PC-9 (cell line): Measurements from ENCODE around the gene TSPAN17. TPM values are rescaled to one million over a fixed set of nuclear protein-coding genes. Genes with fewer than 3 reads are reported as not detected.

Source experiments
- BruUV-seq: library from RNA; stranded (reverse); fragments of 400-500 nt; replicated peaks from 2 replicates; lab custom pipeline; 2021; lab: Mats Ljungman, UMichigan
- CTCF ChIA-PET: fragments of 300-600 bp; sonication (Branson Sonifier 250); formaldehyde crosslinking; loops from one replicate; lab custom pipeline; 2022; ENCODE audit warnings: antibody characterized with exemption; lab: Charles Lee
- POLR2A ChIA-PET: fragments of 300-600 bp; sonication (Branson Sonifier 250); formaldehyde crosslinking; loops from one replicate; lab custom pipeline; 2022; ENCODE audit warnings: antibody characterized with exemption; ENCODE audit not compliant: unreplicated experiment; lab: Charles Lee
- DNase-seq, 2 experiments: peaks; one replicate each; pipeline versions ENCODE4 v3.0.0 to v3.0.0-alpha.2; 2015 to 2022; ENCODE audit warnings: mixed read lengths in 1 of 2
- H2AFZ ChIP-seq: fragments of 200-600 bp; sonication (generic); 2 replicates; pipeline ENCODE4 v1.8.1; 2017; ENCODE audit warnings: antibody characterized with exemption
- H3F3A ChIP-seq: fragments of 200-600 bp; sonication (generic); 2 replicates; pipeline ENCODE4 v1.8.1; 2017; ENCODE audit warnings: antibody characterized with exemption, mild to moderate bottlenecking, low read depth; ENCODE audit not compliant: insufficient read depth
- H3K27ac ChIP-seq: fragments of 200-600 bp; sonication (generic); 2 replicates; pipeline ENCODE4 v1.6.1; 2016; ENCODE audit warnings: mixed run types
- H3K27me3 ChIP-seq: fragments of 200-600 bp; sonication (generic); 2 replicates; pipeline ENCODE4 v1.6.1; 2016; ENCODE audit warnings: low read depth, mixed run types; ENCODE audit not compliant: insufficient read depth
- H3K36me3 ChIP-seq: fragments of 200-600 bp; sonication (generic); 2 replicates; pipeline ENCODE4 v1.6.1; 2016; ENCODE audit warnings: low read depth, mixed run types
- H3K4me1 ChIP-seq: fragments of 200-600 bp; sonication (generic); replicated peaks from 2 replicates; pipeline ENCODE4 v1.6.1; 2016; ENCODE audit warnings: mixed run types; ENCODE audit not compliant: insufficient read depth
- H3K4me2 ChIP-seq: fragments of 200-600 bp; sonication (generic); 2 replicates; pipeline ENCODE4 v1.6.1; 2017; ENCODE audit warnings: mixed run types
- H3K4me3 ChIP-seq: fragments of 200-600 bp; sonication (generic); 2 replicates; pipeline ENCODE4 v1.6.1; 2016; ENCODE audit warnings: mixed run types
- H3K79me2 ChIP-seq: fragments of 200-600 bp; sonication (generic); 2 replicates; pipeline ENCODE4 v1.6.1; 2017; ENCODE audit warnings: low read depth, mixed run types
- H3K9me2 ChIP-seq: fragments of 200-600 bp; sonication (generic); 2 replicates; pipeline ENCODE4 v1.8.1; 2017; ENCODE audit warnings: mild to moderate bottlenecking; ENCODE audit not compliant: insufficient read depth
- H3K9me3 ChIP-seq: fragments of 200-600 bp; sonication (generic); 2 replicates; pipeline ENCODE4 v1.8.1; 2016; ENCODE audit warnings: low read depth; ENCODE audit not compliant: insufficient read depth
- H4K20me1 ChIP-seq: fragments of 200-600 bp; sonication (generic); 2 replicates; pipeline ENCODE4 v1.8.1; 2017; ENCODE audit not compliant: insufficient read depth
- EZH2 ChIP-seq: fragments of 200-600 bp; sonication (generic); IDR thresholded peaks from 2 replicates; pipeline ENCODE4 v1.8.0; 2017; ENCODE audit warnings: antibody characterized with exemption, low read depth
- intact Hi-C: fragments of 100-400 bp; cut with micrococcal nuclease; formaldehyde crosslinking; loops from one replicate; pipeline ENCODE4 v1.10.0; 2022; ENCODE audit not compliant: unreplicated experiment
- total RNA-seq: library from RNA; stranded (reverse); gene quantifications from 2 replicates; pipeline ENCODE4 v1.2.3, GENCODE V29; 2021
- TF ChIP-seq, protein P1 (sequence below): fragments of 200-600 bp; sonication (generic); conservative IDR thresholded peaks from 2 replicates; pipeline ENCODE4 v1.6.1; 2017; ENCODE audit warnings: mixed run types, antibody characterized with exemption, mild to moderate bottlenecking, moderate library complexity

The TSPAN17 gene
- total RNA-seq, 1 experiment from 2014 or later = 81.1 TPM

DNA sequence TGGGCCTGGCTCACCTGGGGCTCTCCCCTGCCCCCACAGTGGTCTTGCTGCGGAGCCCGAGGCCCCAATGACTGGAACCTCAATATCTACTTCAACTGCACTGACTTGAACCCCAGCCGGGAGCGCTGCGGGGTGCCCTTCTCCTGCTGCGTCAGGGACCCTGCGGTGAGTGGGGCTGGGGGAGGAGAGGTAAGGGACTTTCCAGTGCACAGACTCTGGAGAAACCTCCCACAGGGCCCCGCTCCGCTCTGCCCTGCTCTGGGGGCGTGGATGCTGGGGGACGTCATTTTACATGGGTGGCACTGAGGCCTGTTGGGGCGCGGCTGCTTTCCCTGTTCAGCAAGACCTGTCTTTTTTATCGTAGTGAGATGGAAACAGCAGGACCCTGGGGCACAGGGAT is 7.6 kb downstream of the TSPAN17 start:
- CTCF ChIA-PET = no interaction called here
- Histone ChIP-seq H3K27me3 (no peaks in the 10 kb centered on the region), H3K27ac (no peak overlapping the region), H4K20me1 (peaks cover 8% of the 10 kb centered on the region; the same call in 1 of the 2 replicates), H3F3A (peaks cover 5% of the 10 kb centered on the region; the same call in 1 of the 2 replicates), H3K9me2 (no peaks in the 10 kb centered on the region), H3K4me1 (no peaks in the 10 kb centered on the region), H3K79me2 (peaks cover 11% of the 10 kb centered on the region; the same call in 1 of the 2 replicates), H3K9me3 (no peaks in the 10 kb centered on the region), H2AFZ (no peak overlapping the region), H3K36me3 (no peaks in the 10 kb centered on the region), H3K4me2 (no peak overlapping the region), H3K4me3 (no peak overlapping the region)
- no peak for TF ChIP-seq EZH2
- TF ChIP-seq, protein P1, sequence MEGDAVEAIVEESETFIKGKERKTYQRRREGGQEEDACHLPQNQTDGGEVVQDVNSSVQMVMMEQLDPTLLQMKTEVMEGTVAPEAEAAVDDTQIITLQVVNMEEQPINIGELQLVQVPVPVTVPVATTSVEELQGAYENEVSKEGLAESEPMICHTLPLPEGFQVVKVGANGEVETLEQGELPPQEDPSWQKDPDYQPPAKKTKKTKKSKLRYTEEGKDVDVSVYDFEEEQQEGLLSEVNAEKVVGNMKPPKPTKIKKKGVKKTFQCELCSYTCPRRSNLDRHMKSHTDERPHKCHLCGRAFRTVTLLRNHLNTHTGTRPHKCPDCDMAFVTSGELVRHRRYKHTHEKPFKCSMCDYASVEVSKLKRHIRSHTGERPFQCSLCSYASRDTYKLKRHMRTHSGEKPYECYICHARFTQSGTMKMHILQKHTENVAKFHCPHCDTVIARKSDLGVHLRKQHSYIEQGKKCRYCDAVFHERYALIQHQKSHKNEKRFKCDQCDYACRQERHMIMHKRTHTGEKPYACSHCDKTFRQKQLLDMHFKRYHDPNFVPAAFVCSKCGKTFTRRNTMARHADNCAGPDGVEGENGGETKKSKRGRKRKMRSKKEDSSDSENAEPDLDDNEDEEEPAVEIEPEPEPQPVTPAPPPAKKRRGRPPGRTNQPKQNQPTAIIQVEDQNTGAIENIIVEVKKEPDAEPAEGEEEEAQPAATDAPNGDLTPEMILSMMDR = no peak
- intact Hi-C loops = no loop called here
- POLR2A ChIA-PET = no interaction called here
- DNase-seq = no peak
- BruUV-seq = no TSS peak

DNA sequence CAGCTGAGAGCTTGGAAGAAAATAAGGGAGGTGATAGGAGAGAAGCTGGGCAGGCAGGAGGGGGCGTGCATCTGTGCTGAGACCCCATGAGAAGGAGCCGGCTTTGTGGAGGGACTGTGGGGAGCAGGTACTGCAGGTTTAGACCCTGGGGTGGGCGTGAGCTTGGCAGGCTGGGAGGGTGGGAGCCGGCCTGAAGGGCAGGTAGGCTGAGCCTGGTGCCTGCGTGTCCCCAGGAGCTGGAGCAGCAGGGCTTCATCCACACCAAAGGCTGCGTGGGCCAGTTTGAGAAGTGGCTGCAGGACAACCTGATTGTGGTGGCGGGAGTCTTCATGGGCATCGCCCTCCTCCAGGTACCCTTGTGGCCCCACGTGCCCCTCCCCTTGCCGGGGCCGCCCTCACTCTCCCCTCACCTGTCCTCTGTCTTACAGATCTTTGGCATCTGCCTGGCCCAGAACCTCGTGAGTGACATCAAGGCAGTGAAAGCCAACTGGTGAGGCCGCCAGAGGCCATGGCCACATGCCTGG is 9.2 kb downstream of the TSPAN17 start:
- intact Hi-C loops = no loop called here
- Histone ChIP-seq H3K79me2 (no peaks in the 10 kb centered on the region), H3F3A (peaks cover 5% of the 10 kb centered on the region; the same call in 1 of the 2 replicates), H3K4me2 (no peak overlapping the region), H3K27ac (no peak overlapping the region), H4K20me1 (no peaks in the 10 kb centered on the region; the same call in 1 of the 2 replicates), H3K4me3 (no peak overlapping the region), H3K9me2 (no peaks in the 10 kb centered on the region), H2AFZ (no peak overlapping the region), H3K36me3 (no peaks in the 10 kb centered on the region), H3K27me3 (no peaks in the 10 kb centered on the region), H3K4me1 (no peaks in the 10 kb centered on the region), H3K9me3 (no peaks in the 10 kb centered on the region)
- POLR2A ChIA-PET = no interaction called here
- CTCF ChIA-PET = no interaction called here
- BruUV-seq = no TSS peak
- no peak for DNase-seq
- no peak for TF ChIP-seq EZH2

DNA sequence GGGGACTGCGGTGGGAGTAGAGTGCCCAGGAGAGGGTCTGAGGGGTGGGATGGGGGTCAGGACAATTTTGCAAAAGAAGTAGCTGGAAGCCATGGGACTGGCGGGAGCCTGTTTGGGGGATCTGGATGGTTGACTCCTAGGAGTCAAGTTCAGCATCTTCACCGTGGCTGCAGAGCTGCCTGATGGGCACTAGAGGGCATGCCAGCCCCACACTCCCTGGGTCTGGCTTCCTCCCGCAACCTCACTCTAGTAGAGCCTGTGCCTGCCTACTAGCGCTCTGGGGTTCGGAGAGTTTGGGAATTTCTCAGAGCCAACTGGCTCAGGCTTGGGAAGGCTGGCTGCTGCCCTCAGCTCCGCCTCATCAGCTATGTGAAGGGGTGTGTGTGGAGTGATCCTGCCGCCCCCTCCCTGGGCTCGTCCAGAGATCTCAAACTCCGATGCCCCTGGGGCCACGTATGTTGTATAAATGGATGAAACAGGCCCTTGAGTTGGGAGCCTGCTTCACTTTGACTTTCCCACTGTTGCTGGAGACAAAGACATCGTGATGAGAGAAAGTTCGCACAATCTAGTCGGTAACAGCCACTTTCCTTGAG is 10.8 kb downstream of the TSPAN17 start:
- peaks cover 5% of the 10 kb centered on the region; the same call in 1 of the 2 replicates for H3F3A ChIP-seq
- BruUV-seq = TSS peak; percentile 43
- no peak overlapping the region for H3K4me3 ChIP-seq
- no peaks in the 10 kb centered on the region for H4K20me1 ChIP-seq
- intact Hi-C loops = loop anchor here (1.0 kb wide), 1 partner anchor 454 kb away; no protein-coding TSS in a partner anchor
- H3K27me3 ChIP-seq = no peaks in the 10 kb centered on the region
- H3K79me2 ChIP-seq = no peaks in the 10 kb centered on the region
- H3K36me3 ChIP-seq = no peaks in the 10 kb centered on the region
- H3K4me1 ChIP-seq = no peaks in the 10 kb centered on the region
- no peaks in the 10 kb centered on the region for H3K9me2 ChIP-seq
- ChIA-PET CTCF (interaction anchor here (0.6 to 1.0 kb wide), 3 partner anchors 10 to 454 kb away, joined by 3 to 4 read pairs (median 3); no protein-coding TSS in a partner anchor), POLR2A (no interaction called here)
- no peak overlapping the region for H3K27ac ChIP-seq
- no peak overlapping the region for H2AFZ ChIP-seq
- H3K9me3 ChIP-seq = no peaks in the 10 kb centered on the region
- H3K4me2 ChIP-seq = no peak overlapping the region
- peak in 1 of 2 experiments; percentile 60 for DNase-seq
- TF ChIP-seq, protein P1 = peak; percentile 87
- no peak for TF ChIP-seq EZH2
